AG09309 (cell line): ENCODE measurements around the gene MSRB3.
A peak's percentile ranks its signal among the peaks of the same experiment; 100 is the strongest.

ENCODE experiments used
- DNase-seq: peaks from one replicate; pipeline ENCODE4 v3.0.0-alpha.2; 2010; ENCODE audit warnings: low read depth
- H3K4me3 ChIP-seq: 2 replicates; pipeline ENCODE4 v1.5.1; 2011; ENCODE audit warnings: mild to moderate bottlenecking, low read depth, low read length, moderate library complexity; ENCODE audit not compliant: control insufficient read depth
- TF ChIP-seq, protein P1 (sequence below): IDR thresholded peaks from 2 replicates; pipeline ENCODE4 v1.5.1; 2011; ENCODE audit warnings: mild to moderate bottlenecking, low read depth, low read length, inconsistent platforms; ENCODE audit not compliant: insufficient read depth, control insufficient read depth; ENCODE audit errors: missing control alignments

Gene MSRB3

DNA sequence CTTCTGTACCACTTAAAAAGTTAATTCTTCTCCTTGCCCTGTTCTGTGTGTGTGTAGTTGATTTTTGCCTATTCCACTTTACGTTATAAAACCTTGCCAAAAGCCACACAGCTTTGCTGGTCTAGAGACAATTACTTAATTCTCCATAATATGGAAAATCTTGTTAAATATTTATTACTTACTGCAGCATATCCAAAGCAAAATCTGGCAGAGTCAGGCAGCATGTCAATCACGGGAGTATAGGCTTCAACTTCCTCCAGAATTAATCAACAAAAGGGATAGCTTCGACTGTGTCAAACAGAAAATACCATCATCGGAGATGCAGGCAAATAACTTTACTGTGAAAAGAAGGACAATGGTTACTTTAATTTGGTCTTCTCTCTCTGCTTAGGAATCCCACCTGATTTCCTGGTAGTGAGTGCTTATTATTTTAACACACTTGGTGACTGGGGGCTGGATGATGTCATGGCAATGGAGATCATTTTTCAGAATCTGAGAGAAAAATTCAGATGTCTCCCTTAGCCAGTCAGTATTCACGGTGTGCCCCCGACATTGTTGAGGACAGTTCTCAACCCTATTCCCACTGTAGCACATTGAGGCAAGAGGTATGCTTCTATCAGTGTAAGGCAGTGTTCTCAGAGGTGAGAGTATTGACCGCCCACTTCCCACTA is 3.7 kb upstream of the MSRB3 start:
- H3K4me3 ChIP-seq, result no peak overlapping the region
- TF ChIP-seq, protein P1, sequence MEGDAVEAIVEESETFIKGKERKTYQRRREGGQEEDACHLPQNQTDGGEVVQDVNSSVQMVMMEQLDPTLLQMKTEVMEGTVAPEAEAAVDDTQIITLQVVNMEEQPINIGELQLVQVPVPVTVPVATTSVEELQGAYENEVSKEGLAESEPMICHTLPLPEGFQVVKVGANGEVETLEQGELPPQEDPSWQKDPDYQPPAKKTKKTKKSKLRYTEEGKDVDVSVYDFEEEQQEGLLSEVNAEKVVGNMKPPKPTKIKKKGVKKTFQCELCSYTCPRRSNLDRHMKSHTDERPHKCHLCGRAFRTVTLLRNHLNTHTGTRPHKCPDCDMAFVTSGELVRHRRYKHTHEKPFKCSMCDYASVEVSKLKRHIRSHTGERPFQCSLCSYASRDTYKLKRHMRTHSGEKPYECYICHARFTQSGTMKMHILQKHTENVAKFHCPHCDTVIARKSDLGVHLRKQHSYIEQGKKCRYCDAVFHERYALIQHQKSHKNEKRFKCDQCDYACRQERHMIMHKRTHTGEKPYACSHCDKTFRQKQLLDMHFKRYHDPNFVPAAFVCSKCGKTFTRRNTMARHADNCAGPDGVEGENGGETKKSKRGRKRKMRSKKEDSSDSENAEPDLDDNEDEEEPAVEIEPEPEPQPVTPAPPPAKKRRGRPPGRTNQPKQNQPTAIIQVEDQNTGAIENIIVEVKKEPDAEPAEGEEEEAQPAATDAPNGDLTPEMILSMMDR, result no peak
- no peak for DNase-seq

DNA sequence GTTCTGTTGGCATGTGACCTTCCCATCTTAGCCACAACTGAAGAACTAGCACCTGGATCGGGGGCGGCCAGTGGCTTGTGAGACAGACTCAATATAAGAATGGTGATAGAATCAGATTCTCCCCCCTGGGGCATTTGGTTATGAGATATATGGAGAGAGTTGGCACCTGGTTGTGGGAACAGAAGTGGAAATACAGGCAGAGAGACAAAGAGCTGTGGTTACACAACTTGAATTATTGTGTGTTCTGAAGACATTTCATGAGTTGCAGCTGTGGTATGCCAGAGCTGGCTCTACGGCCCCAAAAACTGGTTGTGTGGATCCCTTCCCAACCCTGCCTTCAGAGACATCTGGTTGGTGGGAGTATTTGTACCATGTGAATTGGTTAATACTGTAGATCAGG is 2.9 kb upstream of the MSRB3 start:
- TF ChIP-seq, protein P1, result no peak
- no peak overlapping the region for H3K4me3 ChIP-seq
- DNase-seq, result no peak

DNA sequence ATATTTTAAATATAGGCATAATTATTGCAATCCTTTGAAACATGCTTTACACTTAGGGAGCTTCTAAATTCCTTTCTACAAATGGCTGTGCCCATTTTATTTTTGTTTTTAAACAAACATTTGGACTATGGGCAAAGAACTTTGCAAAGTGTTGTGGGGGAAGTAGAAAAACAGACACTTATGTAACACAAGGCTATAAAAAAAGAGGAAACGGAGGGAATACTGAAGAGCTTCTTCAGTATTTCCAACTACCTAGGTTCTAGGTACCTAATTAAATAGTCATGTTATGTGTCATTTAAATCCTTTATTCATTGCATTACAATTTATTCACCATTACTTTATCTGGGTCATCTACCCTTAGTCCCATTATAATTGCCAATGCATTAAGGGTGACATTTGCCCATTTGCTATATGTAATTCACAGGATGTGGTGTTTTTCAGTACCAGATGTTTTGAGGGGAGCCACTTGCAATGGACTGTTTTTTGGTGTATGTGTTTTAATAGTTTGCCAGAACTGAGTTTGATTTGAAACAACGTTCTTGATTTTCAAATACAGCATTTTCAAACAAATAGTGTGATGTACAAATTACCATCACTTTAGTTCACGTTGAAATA is 1.5 kb upstream of the MSRB3 start:
- no peak for DNase-seq
- TF ChIP-seq, protein P1, result no peak

DNA sequence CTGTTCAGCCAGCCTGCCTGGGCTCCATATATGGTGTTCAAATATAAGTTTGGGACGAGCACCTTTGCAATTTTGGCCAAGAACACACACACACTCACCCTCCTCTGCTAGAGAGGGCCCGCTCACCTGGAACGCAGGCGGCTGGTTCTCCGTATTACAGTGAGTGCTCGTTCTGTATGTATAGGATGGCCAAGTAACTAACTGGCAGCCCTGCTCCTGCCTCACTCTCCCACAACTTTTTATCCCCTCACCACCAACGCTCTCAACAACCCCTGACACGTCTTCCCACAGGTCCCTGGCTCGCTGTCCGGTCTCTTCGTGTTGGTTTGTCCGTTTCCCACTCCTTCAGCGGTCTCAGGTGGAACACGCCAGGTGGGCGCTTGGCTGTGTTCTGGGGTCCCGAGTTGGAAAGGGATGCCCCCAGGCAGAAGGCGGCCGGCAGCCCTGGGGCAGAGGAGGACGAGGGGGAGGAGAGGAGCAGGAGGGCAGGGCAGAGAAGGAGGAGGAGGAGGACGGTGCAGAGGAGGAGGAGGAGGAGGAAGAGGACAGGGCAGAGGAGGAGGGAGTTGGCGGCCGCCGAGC is 398 bp upstream of the MSRB3 start:
- DNase-seq, result no peak
- peak overlapping the region; percentile 99 for H3K4me3 ChIP-seq
- TF ChIP-seq, protein P1, result no peak

More for the DNA sequence above, 1.5 kb upstream of the MSRB3 start:
- H3K4me3 ChIP-seq, result no peak overlapping the region

DNA sequence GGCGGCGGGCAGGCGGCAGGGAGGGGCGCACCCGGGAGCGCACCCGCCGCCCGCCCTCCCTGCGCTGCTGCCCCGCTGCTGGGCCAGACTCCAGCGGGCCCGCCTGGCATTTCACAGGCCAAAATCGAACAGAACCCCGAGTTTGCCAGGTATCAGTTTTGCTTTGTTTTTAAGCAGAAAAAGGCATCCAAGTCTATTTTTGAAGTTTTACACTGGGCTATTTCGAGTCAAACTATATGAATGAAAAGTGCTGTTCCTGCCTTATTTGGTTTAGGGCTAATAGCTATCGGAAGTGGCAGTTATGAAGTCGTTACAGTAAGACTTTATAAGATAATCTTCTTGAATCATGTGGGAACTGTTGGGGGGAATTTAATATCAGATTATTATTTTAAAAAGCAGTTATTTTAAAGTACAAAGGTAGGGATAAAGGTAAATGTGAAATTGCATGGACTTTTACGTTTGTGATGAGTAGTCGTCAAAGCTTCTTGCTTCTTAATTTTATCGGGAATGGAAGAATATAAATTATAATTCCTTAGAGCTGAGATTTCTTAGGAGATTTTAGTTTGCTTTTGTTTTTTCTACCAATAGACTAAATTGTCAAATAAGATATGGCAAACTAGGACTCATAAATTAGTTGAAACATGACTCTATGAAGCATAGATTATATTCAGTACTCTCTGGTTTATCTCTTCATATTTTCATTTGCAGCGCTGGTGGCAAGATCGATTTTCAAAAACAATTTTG is 1.1 kb downstream of the MSRB3 start:
- TF ChIP-seq, protein P1, result no peak

DNA sequence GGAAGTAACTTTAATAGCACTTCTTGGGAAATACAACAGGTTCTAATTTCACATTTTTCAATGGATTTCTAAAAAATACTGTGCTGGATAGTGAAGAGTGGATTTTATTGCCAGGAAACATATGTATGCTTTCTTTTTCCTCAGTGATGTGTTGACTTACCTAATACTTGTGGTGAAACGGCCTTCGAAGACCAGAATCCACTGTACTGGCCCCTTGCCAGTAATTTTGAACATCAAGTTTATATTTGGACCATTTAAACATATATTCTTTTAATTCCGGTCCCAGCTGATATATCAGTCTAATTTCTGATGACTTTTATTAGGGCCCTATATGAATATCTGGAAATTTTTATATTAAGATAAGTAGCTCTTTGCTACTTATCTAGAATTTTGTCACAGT is 1.8 kb downstream of the MSRB3 start:
- DNase-seq, result no peak
- TF ChIP-seq, protein P1, result no peak
- H3K4me3 ChIP-seq, result peak overlapping the region; percentile 99

More for the DNA sequence above, 1.1 kb downstream of the MSRB3 start:
- DNase-seq, result no peak
- H3K4me3 ChIP-seq, result peak overlapping the region; percentile 99
